Endothelial cell of umbilical vein (primary cell): ENCODE data around the gene GSG1L. TPM values are rescaled to one million over a fixed set of nuclear protein-coding genes. Genes with fewer than 3 reads are reported as not detected.

Source experiments
- BruUV-seq: library from RNA; stranded (reverse); fragments of 400-500 nt; replicated peaks from 2 replicates; lab custom pipeline; 2021; lab: Mats Ljungman, UMichigan
- CTCF ChIA-PET: fragments of 300-600, 350-600 bp; sonication (Branson Sonifier 250); formaldehyde crosslinking; loops from one replicate; lab custom pipeline; 2021; ENCODE audit warnings: antibody characterized with exemption, inconsistent platforms; lab: Charles Lee
- POLR2A ChIA-PET: fragments of 300-600, 350-600 bp; sonication (Branson Sonifier 250); formaldehyde crosslinking; loops from one replicate; lab custom pipeline; 2021; ENCODE audit warnings: antibody characterized with exemption, inconsistent platforms; lab: Charles Lee
- DNase-seq: peaks from one replicate; pipeline ENCODE4 v3.0.0-alpha.2; 2011; ENCODE audit warnings: low read depth, low spot score
- FAIRE-seq: peaks from 2 replicates; lab custom pipeline; 2011; peaks lifted over from hg19 to GRCh38; lab: Jason Lieb, UNC
- H2AFZ ChIP-seq: 2 replicates; pipeline ENCODE4 v1.6.0; 2012; ENCODE audit warnings: low read depth, low read length, control low read depth, inconsistent platforms
- H3K27ac ChIP-seq: 2 replicates; pipeline ENCODE4 v1.5.1; 2011; ENCODE audit warnings: low read depth, mild to moderate bottlenecking, control low read depth, low read length, moderate library complexity; ENCODE audit not compliant: insufficient read depth
- H3K27me3 ChIP-seq, 2 experiments: 2 replicates each; pipeline versions ENCODE4 v1.6.0 to v1.6.1; 2011; ENCODE audit warnings: low read length in 2 of 2, mixed read lengths in 1 of 2; ENCODE audit not compliant: control insufficient read depth in 2 of 2, insufficient read depth in 2 of 2
- H3K36me3 ChIP-seq, 2 experiments: 2 replicates in 1 of 2; 3 replicates in 1 of 2; pipeline ENCODE4 v1.5.1; 2011; ENCODE audit warnings: low read length in 2 of 2, mild to moderate bottlenecking in 1 of 2, moderate library complexity in 1 of 2; ENCODE audit not compliant: control insufficient read depth in 2 of 2, insufficient read depth in 2 of 2; ENCODE audit errors: extremely low read depth in 1 of 2
- H3K4me1 ChIP-seq: 3 replicates; pipeline ENCODE4 v1.5.1; 2011; ENCODE audit warnings: mild to moderate bottlenecking, low read length; ENCODE audit not compliant: control insufficient read depth, insufficient read depth; ENCODE audit errors: extremely low read depth
- H3K4me2 ChIP-seq: 2 replicates; pipeline ENCODE4 v1.6.1; 2011; ENCODE audit warnings: low read length, control low read depth, mixed read lengths; ENCODE audit not compliant: insufficient read depth
- H3K4me3 ChIP-seq, 3 experiments: fragments of 200-600 bp in 1 of 3; sonication (generic), shearing (Covaris generic) in 1 of 3; replicated peaks in 1 of 3; 2 replicates each; pipeline ENCODE4 v1.5.1; 2011 to 2016; ENCODE audit warnings: control low read depth in 3 of 3, low read length in 3 of 3, mild to moderate bottlenecking in 2 of 3, inconsistent platforms in 1 of 3, low read depth in 1 of 3, moderate library complexity in 1 of 3; ENCODE audit not compliant: insufficient read depth in 1 of 3
- H3K79me2 ChIP-seq: 2 replicates; pipeline ENCODE4 v1.6.0; 2012; ENCODE audit warnings: low read length, inconsistent platforms; ENCODE audit not compliant: control insufficient read depth, insufficient read depth
- H3K9ac ChIP-seq: replicated peaks from 2 replicates; pipeline ENCODE3; 2011; ENCODE audit warnings: low read length, control low read depth; ENCODE audit not compliant: insufficient read depth; ENCODE audit errors: extremely low read depth
- H3K9me1 ChIP-seq: replicated peaks from 3 replicates; pipeline ENCODE4 v1.6.0; 2011; ENCODE audit warnings: mild to moderate bottlenecking, low read length; ENCODE audit not compliant: control insufficient read depth, insufficient read depth; ENCODE audit errors: extremely low read depth
- H3K9me3 ChIP-seq: replicated peaks from 2 replicates; pipeline ENCODE4 v1.5.1; 2012; ENCODE audit warnings: low read length, inconsistent platforms; ENCODE audit not compliant: control insufficient read depth, insufficient read depth
- H4K20me1 ChIP-seq: replicated peaks from 2 replicates; pipeline ENCODE3; 2011; ENCODE audit warnings: mild to moderate bottlenecking, low read length; ENCODE audit not compliant: control insufficient read depth, insufficient read depth; ENCODE audit errors: extremely low read depth
- EZH2 ChIP-seq: IDR thresholded peaks from 2 replicates; pipeline ENCODE4 v1.6.1; 2012; ENCODE audit warnings: borderline replicate concordance, low read depth, mild to moderate bottlenecking, moderate library complexity, low read length, inconsistent platforms; ENCODE audit not compliant: severe bottlenecking
- FOS ChIP-seq: IDR thresholded peaks from 2 replicates; pipeline ENCODE4 v1.6.1; 2011; ENCODE audit warnings: mild to moderate bottlenecking, low read length, moderate library complexity, borderline replicate concordance; ENCODE audit not compliant: insufficient read depth
- GATA2 ChIP-seq: IDR thresholded peaks from 2 replicates; pipeline ENCODE4 v1.7.0; 2011; ENCODE audit warnings: low read depth, mild to moderate bottlenecking, moderate library complexity, mixed read lengths, low read length; ENCODE audit not compliant: insufficient read length, insufficient read depth
- JUN ChIP-seq: IDR thresholded peaks from 2 replicates; pipeline ENCODE4 v1.6.1; 2011; ENCODE audit warnings: borderline replicate concordance, low read depth; ENCODE audit not compliant: insufficient read length, insufficient read depth
- MAX ChIP-seq: IDR thresholded peaks from 2 replicates; pipeline ENCODE4 v1.6.1; 2011; ENCODE audit not compliant: insufficient read depth, insufficient read length
- MYC ChIP-seq: IDR thresholded peaks from one replicate; pipeline ENCODE4 v1.6.1; 2011; ENCODE audit warnings: mild to moderate bottlenecking, low read depth, low read length
- POLR2A ChIP-seq: IDR thresholded peaks from 2 replicates; pipeline ENCODE4 v1.6.1; 2012; ENCODE audit warnings: low read depth, mild to moderate bottlenecking, control low read depth, low read length
- POLR2AphosphoS5 ChIP-seq: IDR thresholded peaks from 2 replicates; pipeline ENCODE4 v1.6.1; 2012; ENCODE audit warnings: low read depth, mild to moderate bottlenecking, control low read depth, low read length, moderate library complexity; ENCODE audit not compliant: insufficient read depth
- dilution Hi-C: fragments of 300-500 bp; cut with MboI; formaldehyde crosslinking; loops from one replicate; pipeline ENCODE4 v1.15.0; 2019; ENCODE audit warnings: low sequenced_read_pairs; ENCODE audit not compliant: extremely low pct_ligation_motif_present
- intact Hi-C: fragments of 100-400 bp; cut with micrococcal nuclease; formaldehyde crosslinking; loops from one replicate; pipeline ENCODE4 v1.10.0; 2022
- polyA plus RNA-seq, 4 experiments: library from polyadenylated mRNA; depleted of rRNA in 3 of 4; stranded (reverse) in 3 of 4; unstranded in 1 of 4; fragments of >200 nt; gene quantifications; 2 replicates each; pipeline versions ENCODE4 v1.2.1 to v1.2.3, GENCODE V29; 2011 to 2012; ENCODE audit warnings: missing spikeins in 1 of 4
- total RNA-seq: library from RNA; stranded (reverse); gene quantifications from 2 replicates; pipeline ENCODE4 v1.2.3, GENCODE V29; 2021
- TF ChIP-seq, protein P1 (sequence below), 2 donors: IDR thresholded peaks; 1 replicate in 1 of 2; 2 replicates in 1 of 2; pipeline ENCODE4 v1.5.1; 2011; ENCODE audit warnings: low read length in 2 of 2, mild to moderate bottlenecking in 2 of 2, moderate library complexity in 2 of 2, control low read depth in 1 of 2, inconsistent platforms in 1 of 2, low read depth in 1 of 2; ENCODE audit not compliant: insufficient read depth in 1 of 2; ENCODE audit errors: extremely low read depth in 1 of 2

The GSG1L gene
- total and polyA plus RNA-seq, 2 donors (not counting 3 experiments of a cell fraction or from before 2014, with no cell fraction given), result 0.06 TPM; not detected in 1

GRCh38 chr16:27817038-27817437 is 246.5 kb downstream of the GSG1L start:
- no peak for FAIRE-seq
- POLR2A ChIA-PET, result no interaction called here
- H3K4me2 ChIP-seq, result no peak overlapping the region
- H3K27ac ChIP-seq, result no peak overlapping the region
- H4K20me1 ChIP-seq, result no peaks in the 10 kb centered on the region
- peaks cover 0 to 2% of the 10 kb centered on the region in 2 experiments for H3K27me3 ChIP-seq
- H3K4me3 ChIP-seq, result no peak overlapping the region
- no peaks in the 10 kb centered on the region for H3K4me1 ChIP-seq
- CTCF ChIA-PET, result no interaction called here
- DNase-seq, result no peak
- no peaks in the 10 kb centered on the region for H3K9me3 ChIP-seq
- TF ChIP-seq GATA2, result no peak
- TF ChIP-seq MYC, result no peak
- TF ChIP-seq FOS, result no peak
- no peak overlapping the region for H3K9ac ChIP-seq
- no peaks in the 10 kb centered on the region for H3K9me1 ChIP-seq
- H2AFZ ChIP-seq, result no peak overlapping the region
- no peaks in the 10 kb centered on the region for H3K79me2 ChIP-seq
- intact Hi-C loops (no loop called here), dilution Hi-C loops (no loop called here)
- no TSS peak for BruUV-seq
- H3K36me3 ChIP-seq, result no peaks in the 10 kb centered on the region

DNA sequence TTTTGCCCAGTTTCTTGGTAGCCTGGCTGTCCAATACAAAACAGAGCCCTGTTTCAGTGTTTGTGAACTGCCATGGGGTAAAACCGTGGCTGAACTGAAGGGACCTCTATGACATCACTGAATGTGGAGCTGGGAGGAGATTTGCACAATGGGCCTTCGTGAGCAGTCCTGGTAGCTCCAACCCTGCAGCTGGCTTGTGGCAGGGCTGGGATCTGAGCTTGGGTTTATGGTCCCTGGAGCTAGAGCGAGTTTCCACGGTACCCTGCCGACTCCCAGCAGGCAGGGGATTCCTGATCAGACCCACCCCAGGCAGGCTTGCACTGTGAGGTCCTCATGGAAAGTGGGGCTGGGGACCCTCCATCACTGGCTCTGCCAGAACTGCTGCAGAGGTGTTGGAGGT is 247.0 kb downstream of the GSG1L start:
- BruUV-seq, result no TSS peak
- no peaks in the 10 kb centered on the region for H3K9me3 ChIP-seq
- POLR2A ChIA-PET, result no interaction called here
- no peaks in the 10 kb centered on the region for H4K20me1 ChIP-seq
- DNase-seq, result no peak
- H3K36me3 ChIP-seq, result no peaks in the 10 kb centered on the region
- no peak overlapping the region for H3K9ac ChIP-seq
- H3K9me1 ChIP-seq, result no peaks in the 10 kb centered on the region
- dilution Hi-C loops (no loop called here), intact Hi-C loops (no loop called here)
- H3K4me2 ChIP-seq, result no peak overlapping the region
- H2AFZ ChIP-seq, result no peak overlapping the region
- H3K27me3 ChIP-seq, result peaks cover 0 to 2% of the 10 kb centered on the region in 2 experiments
- no peaks in the 10 kb centered on the region for H3K79me2 ChIP-seq
- TF ChIP-seq, protein P1, sequence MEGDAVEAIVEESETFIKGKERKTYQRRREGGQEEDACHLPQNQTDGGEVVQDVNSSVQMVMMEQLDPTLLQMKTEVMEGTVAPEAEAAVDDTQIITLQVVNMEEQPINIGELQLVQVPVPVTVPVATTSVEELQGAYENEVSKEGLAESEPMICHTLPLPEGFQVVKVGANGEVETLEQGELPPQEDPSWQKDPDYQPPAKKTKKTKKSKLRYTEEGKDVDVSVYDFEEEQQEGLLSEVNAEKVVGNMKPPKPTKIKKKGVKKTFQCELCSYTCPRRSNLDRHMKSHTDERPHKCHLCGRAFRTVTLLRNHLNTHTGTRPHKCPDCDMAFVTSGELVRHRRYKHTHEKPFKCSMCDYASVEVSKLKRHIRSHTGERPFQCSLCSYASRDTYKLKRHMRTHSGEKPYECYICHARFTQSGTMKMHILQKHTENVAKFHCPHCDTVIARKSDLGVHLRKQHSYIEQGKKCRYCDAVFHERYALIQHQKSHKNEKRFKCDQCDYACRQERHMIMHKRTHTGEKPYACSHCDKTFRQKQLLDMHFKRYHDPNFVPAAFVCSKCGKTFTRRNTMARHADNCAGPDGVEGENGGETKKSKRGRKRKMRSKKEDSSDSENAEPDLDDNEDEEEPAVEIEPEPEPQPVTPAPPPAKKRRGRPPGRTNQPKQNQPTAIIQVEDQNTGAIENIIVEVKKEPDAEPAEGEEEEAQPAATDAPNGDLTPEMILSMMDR (IDR thresholded peaks at IDR 0.05; ENCODE audit: extremely low read depth in 1 of 2, insufficient read depth in 1 of 2, low read depth in 1 of 2, low read length in 2 of 2), result no peak
- TF ChIP-seq MYC, result no peak
- TF ChIP-seq GATA2, result no peak
- no peak for TF ChIP-seq FOS
- no peak for TF ChIP-seq POLR2AphosphoS5
- no peak for TF ChIP-seq MAX
- no peak for TF ChIP-seq JUN
- TF ChIP-seq EZH2, result no peak
- TF ChIP-seq POLR2A, result no peak
- CTCF ChIA-PET, result no interaction called here
- no peak overlapping the region for H3K4me3 ChIP-seq
- no peaks in the 10 kb centered on the region for H3K4me1 ChIP-seq
- no peak for FAIRE-seq
- H3K27ac ChIP-seq, result no peak overlapping the region
